ENCODE data around the gene TRAPPC10.

The TRAPPC10 gene

GRCh38 chr21:43979654-43980053, 32.5 kb upstream of the TRAPPC10 start:
- H3K9ac ChIP-seq, result no peak overlapping the region
- H3K27me3 ChIP-seq (ENCODE audit: insufficient read depth, low read depth), result no peaks in the 10 kb centered on the region
- H3K4me2 ChIP-seq, result no peak overlapping the region
- H3K79me2 ChIP-seq (ENCODE audit: insufficient read depth, low read depth), result no peaks in the 10 kb centered on the region
- peaks cover 4% of the 10 kb centered on the region for H3K4me1 ChIP-seq (ENCODE audit: low read depth, poor library complexity, severe bottlenecking)
- H3K36me3 ChIP-seq (ENCODE audit: insufficient read depth), result no peaks in the 10 kb centered on the region
- no peak overlapping the region for H3K4me3 ChIP-seq (IDR thresholded peaks at IDR 0.05; ENCODE audit: insufficient read depth, low read depth, low read length)
- TF ChIP-seq CTCF (conservative IDR thresholded peaks at IDR 0.05; ENCODE audit: low read depth, low read length), result no peak
- H3K27ac ChIP-seq, result no peak overlapping the region
- no peaks in the 10 kb centered on the region for H4K20me1 ChIP-seq (ENCODE audit: insufficient read depth)
- H2AFZ ChIP-seq (ENCODE audit: low read depth), result no peak overlapping the region

- no peaks in the 10 kb centered on the region for H3K27me3 ChIP-seq (ENCODE audit: insufficient read depth, low read depth)
Measured at GRCh38 chr21:43981151-43981870, 30.8 kb upstream of the TRAPPC10 start.

GRCh38 chr21:43981871-43982210, 30.3 kb upstream of the TRAPPC10 start:
- no peaks in the 10 kb centered on the region for H4K20me1 ChIP-seq (ENCODE audit: insufficient read depth)
- H2AFZ ChIP-seq (ENCODE audit: low read depth), result no peak overlapping the region
- no peaks in the 10 kb centered on the region for H3K36me3 ChIP-seq (ENCODE audit: insufficient read depth)
- no peak overlapping the region for H3K4me3 ChIP-seq (IDR thresholded peaks at IDR 0.05; ENCODE audit: insufficient read depth, low read depth, low read length)
- no peaks in the 10 kb centered on the region for H3K79me2 ChIP-seq (ENCODE audit: insufficient read depth, low read depth)
- H3K4me1 ChIP-seq (ENCODE audit: low read depth, poor library complexity, severe bottlenecking), result no peaks in the 10 kb centered on the region
- TF ChIP-seq CTCF (conservative IDR thresholded peaks at IDR 0.05; ENCODE audit: low read depth, low read length), result no peak
- no peak overlapping the region for H3K9ac ChIP-seq
- H3K27ac ChIP-seq, result no peak overlapping the region
- no peaks in the 10 kb centered on the region for H3K27me3 ChIP-seq (ENCODE audit: insufficient read depth, low read depth)
- no peak overlapping the region for H3K4me2 ChIP-seq

More at GRCh38 chr21:43981151-43981870, 30.8 kb upstream of the TRAPPC10 start:
- Histone ChIP-seq H3K4me1 (ENCODE audit: low read depth, poor library complexity, severe bottlenecking) (no peaks in the 10 kb centered on the region), H3K79me2 (ENCODE audit: insufficient read depth, low read depth) (no peaks in the 10 kb centered on the region), H3K36me3 (ENCODE audit: insufficient read depth) (no peaks in the 10 kb centered on the region), H3K4me2 (no peak overlapping the region), H4K20me1 (ENCODE audit: insufficient read depth) (no peaks in the 10 kb centered on the region), H2AFZ (ENCODE audit: low read depth) (no peak overlapping the region), H3K9ac (no peak overlapping the region), H3K27ac (no peak overlapping the region), H3K4me3 (IDR thresholded peaks at IDR 0.05; ENCODE audit: insufficient read depth, low read depth, low read length) (no peak overlapping the region)
- TF ChIP-seq CTCF (conservative IDR thresholded peaks at IDR 0.05; ENCODE audit: low read depth, low read length), result no peak

- Histone ChIP-seq H4K20me1 (ENCODE audit: insufficient read depth) (no peaks in the 10 kb centered on the region), H3K4me3 (IDR thresholded peaks at IDR 0.05; ENCODE audit: insufficient read depth, low read depth, low read length) (no peak overlapping the region), H2AFZ (ENCODE audit: low read depth) (no peak overlapping the region), H3K27ac (no peak overlapping the region), H3K4me2 (no peak overlapping the region), H3K36me3 (ENCODE audit: insufficient read depth) (no peaks in the 10 kb centered on the region), H3K27me3 (ENCODE audit: insufficient read depth, low read depth) (no peaks in the 10 kb centered on the region), H3K79me2 (ENCODE audit: insufficient read depth, low read depth) (no peaks in the 10 kb centered on the region), H3K9ac (no peak overlapping the region), H3K4me1 (ENCODE audit: low read depth, poor library complexity, severe bottlenecking) (no peaks in the 10 kb centered on the region)
- no peak for TF ChIP-seq CTCF (conservative IDR thresholded peaks at IDR 0.05; ENCODE audit: low read depth, low read length)
Measured at GRCh38 chr21:43982489-43983078, 29.5 kb upstream of the TRAPPC10 start.
